Epithelial cell of esophagus (primary cell): ENCODE data around the gene STIM2.

ENCODE experiments used
- DNase-seq: peaks from one replicate; pipeline ENCODE4 v3.0.0; 2010; ENCODE audit warnings: low read depth
- H3K4me3 ChIP-seq: 2 replicates; pipeline ENCODE4 v1.5.1; 2011; ENCODE audit warnings: mild to moderate bottlenecking, low read length, control low read depth
- TF ChIP-seq, protein P1 (sequence below): IDR thresholded peaks from 2 replicates; pipeline ENCODE4 v1.5.1; 2011; ENCODE audit warnings: low read depth, mild to moderate bottlenecking, low read length, control low read depth, inconsistent platforms; ENCODE audit not compliant: insufficient read depth; ENCODE audit errors: missing control alignments

Gene STIM2

DNA sequence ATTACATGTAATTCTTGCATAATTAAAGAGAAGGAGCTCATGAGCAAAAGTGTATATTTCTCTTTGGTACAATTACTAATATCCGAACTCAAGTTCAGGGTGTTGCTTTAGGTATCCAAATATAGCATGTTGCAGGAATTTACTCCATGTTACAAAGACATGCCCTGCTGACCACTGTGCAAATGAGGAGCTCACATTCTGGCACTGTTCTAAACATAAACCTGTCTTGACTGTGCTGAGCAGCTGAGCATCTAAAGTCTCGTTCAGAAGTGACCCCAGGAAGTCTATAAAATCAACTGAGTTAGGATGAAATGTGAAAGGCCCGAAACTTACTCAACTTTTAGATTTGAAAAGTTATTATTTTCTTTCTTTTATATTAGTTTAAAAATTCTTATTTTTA is 124.3 kb downstream of the STIM2 start:
- TF ChIP-seq, protein P1, sequence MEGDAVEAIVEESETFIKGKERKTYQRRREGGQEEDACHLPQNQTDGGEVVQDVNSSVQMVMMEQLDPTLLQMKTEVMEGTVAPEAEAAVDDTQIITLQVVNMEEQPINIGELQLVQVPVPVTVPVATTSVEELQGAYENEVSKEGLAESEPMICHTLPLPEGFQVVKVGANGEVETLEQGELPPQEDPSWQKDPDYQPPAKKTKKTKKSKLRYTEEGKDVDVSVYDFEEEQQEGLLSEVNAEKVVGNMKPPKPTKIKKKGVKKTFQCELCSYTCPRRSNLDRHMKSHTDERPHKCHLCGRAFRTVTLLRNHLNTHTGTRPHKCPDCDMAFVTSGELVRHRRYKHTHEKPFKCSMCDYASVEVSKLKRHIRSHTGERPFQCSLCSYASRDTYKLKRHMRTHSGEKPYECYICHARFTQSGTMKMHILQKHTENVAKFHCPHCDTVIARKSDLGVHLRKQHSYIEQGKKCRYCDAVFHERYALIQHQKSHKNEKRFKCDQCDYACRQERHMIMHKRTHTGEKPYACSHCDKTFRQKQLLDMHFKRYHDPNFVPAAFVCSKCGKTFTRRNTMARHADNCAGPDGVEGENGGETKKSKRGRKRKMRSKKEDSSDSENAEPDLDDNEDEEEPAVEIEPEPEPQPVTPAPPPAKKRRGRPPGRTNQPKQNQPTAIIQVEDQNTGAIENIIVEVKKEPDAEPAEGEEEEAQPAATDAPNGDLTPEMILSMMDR = no peak

DNA sequence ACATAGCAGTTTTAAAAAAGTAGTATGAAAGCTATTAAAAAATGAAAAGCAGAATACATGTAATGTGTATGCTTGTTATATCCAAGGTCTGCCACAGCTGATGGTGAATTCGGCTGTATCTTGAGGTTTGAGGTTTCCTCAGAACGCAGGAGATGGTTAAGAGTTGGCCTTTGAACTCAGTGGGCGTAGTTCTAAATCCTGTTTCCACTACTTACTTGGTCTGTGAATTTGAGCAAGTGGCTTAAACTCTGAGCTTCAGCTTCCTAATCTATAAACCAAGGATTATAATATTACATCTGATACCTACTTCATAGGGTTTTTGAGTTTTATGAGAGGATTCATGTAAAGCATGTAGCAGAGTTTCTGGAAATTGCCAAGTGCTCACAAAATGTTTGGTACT is 125.2 kb downstream of the STIM2 start:
- TF ChIP-seq, protein P1 = no peak
- no peak for DNase-seq
- H3K4me3 ChIP-seq = no peak overlapping the region

More for the DNA sequence above, 124.3 kb downstream of the STIM2 start:
- DNase-seq = no peak
- H3K4me3 ChIP-seq = no peak overlapping the region

DNA sequence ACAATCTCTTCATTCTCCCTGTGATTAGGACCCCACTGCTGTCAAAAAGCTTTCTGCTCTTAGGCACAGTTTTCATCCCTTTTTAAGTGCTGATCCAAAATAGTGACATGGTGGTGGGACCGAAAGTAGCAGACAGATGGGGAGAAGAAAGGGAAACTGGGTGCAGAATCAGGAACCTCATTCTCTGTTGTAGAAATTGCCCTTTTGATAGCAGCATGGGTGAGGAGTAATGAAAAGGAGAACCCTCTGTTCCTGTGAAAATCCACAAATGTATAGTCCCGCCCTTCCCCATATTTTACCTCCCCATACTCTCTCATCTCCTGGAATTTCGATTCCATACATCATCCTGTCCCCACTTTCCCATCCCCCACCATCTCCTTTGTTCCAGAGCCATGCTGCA is 126.5 kb downstream of the STIM2 start:
- H3K4me3 ChIP-seq = no peak overlapping the region
- TF ChIP-seq, protein P1 = no peak
- no peak for DNase-seq

DNA sequence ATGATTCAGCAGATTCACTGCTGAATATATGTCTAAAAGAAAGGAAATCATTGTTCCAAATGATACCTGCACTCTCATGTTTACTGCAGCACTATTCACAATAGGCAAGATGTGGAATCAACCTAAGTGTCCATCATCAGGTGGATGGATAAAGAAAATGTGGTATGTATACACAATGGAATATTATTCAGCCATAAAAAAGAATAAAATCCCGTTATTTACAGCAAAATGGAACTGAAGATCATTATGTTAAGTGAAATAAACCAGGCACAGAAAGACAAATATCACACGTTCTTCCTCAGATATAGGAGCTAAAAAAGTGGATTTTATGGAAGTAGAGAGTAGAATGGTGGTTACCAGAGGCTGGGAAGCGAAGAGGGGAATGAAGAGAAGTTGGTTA is 130.4 kb downstream of the STIM2 start:
- DNase-seq = no peak
- H3K4me3 ChIP-seq = no peak overlapping the region
- TF ChIP-seq, protein P1 = no peak

DNA sequence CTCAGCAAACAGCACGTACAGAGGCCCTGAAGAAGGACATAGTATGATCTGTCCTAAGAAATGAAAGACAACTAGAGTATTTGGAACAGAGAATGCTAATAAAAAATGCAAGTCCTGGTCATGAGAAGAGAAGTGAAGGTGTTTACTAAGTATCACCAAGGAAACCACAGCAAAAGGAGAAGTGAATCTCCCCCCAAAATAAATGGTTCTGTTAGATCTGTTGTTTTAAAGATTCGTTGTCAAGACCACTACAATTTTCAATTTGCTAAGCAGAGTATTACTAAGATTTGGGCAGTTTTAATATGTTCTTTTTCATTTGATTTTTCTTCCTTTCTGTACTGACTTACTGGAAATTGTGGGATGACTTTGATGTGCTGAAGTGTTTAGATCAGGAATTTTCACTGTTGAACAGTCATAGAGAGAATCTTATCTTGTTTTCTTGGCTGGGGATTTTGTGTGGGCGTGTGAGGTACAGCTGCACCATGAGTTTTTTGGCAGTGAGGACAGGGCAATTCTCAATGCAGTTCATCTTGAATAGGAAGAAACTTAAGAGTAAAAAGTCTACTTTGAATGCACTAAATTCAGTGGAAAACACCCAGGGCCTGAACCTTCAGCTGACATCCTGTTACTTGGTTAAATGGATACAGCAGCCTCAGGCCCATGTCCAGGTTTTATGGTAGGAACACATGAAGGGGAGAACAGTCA is 132.2 kb downstream of the STIM2 start:
- H3K4me3 ChIP-seq = no peak overlapping the region

DNA sequence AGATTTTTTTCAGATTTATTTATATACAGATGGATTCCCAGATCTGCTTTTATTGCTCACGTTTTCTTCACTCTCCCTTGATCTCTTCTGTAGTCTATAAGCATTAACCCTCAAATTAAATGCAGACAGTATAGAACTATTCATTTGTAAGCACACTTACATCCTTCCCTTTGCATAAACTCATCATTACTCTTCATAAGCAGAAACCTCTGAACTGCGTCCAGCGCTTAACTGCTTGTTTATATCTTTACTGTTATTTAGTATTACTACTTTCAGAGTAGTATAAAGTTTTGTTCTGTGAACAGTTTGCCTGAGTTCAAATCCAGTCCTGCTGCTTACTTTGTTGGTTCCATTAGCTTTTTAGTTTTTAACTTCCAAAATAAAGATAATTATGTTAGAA is 132.9 kb downstream of the STIM2 start:
- no peak overlapping the region for H3K4me3 ChIP-seq
- no peak for DNase-seq
- TF ChIP-seq, protein P1 = no peak

More for the DNA sequence above, 132.2 kb downstream of the STIM2 start:
- DNase-seq = no peak
- TF ChIP-seq, protein P1 = no peak

DNA sequence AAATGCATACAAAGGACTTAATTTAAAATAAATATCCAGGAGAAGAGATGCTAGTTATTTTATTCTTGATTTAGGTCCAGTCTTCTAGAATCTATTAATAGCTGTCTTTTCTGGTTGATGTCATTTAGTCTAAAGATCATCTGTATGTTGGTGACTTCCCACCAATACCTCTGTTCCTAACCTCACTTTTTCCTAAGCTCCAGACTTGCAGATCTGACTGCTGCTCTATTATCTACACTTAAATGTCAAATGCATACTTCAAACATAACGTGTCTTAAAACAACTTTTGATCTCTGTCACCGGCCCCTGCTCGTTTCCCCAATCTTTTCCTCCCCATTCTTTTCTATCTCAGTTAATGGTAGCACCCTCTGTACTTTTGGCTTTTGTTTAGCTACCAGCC is 133.3 kb downstream of the STIM2 start:
- DNase-seq = no peak
- no peak overlapping the region for H3K4me3 ChIP-seq
- TF ChIP-seq, protein P1 = no peak
